Measurements from ENCODE around the gene RAB11FIP3. TPM values are rescaled to one million over a fixed set of nuclear protein-coding genes. Genes with fewer than 3 reads are reported as not detected.

The RAB11FIP3 gene
- polyA plus RNA-seq, 2 of the 4 experiments (the other 2 are of a cell fraction), result 6.7 to 18.0 TPM

GRCh38 chr16:460787-461186 lies 35.3 kb downstream of the RAB11FIP3 start:
- POLR2A ChIA-PET, result no interaction called here
- H3K4me3 ChIP-seq, result no peak overlapping the region
- H3K4me1 ChIP-seq, result peaks cover 23% of the 10 kb centered on the region
- no peak for DNase-seq (ENCODE audit: low read depth in 1 of 2, low spot score in 1 of 2)
- H3K4me2 ChIP-seq, result no peak overlapping the region
- no peak overlapping the region for H3K27ac ChIP-seq
- no peak for TF ChIP-seq TP53 (CRISPR knock-in tag; IDR thresholded peaks at IDR 0.05)
- TF ChIP-seq TFCP2L1 (CRISPR knock-in tag; IDR thresholded peaks at IDR 0.05), result no peak
- no peak for TF ChIP-seq EHMT2 (IDR thresholded peaks at IDR 0.05; ENCODE audit: low read depth)
- no peak for TF ChIP-seq BCL3 (IDR thresholded peaks at IDR 0.05)
- TF ChIP-seq POLR2AphosphoS2 (conservative IDR thresholded peaks at IDR 0.05; ENCODE audit: low read length), result no peak
- no peak for TF ChIP-seq EP300 (IDR thresholded peaks at IDR 0.05)
- no peak for TF ChIP-seq ESRRA (IDR thresholded peaks at IDR 0.05; ENCODE audit: borderline replicate concordance, low read length)
- TF ChIP-seq JUN (IDR thresholded peaks at IDR 0.05), result no peak
- no peak for TF ChIP-seq ATOH8 (CRISPR knock-in tag; IDR thresholded peaks at IDR 0.05; ENCODE audit: low read depth)
- no peak for TF ChIP-seq HMGXB4 (CRISPR knock-in tag; IDR thresholded peaks at IDR 0.05; ENCODE audit: borderline replicate concordance)
- no peak for TF ChIP-seq CEBPB (IDR thresholded peaks at IDR 0.05)
- TF ChIP-seq PHF8 (IDR thresholded peaks at IDR 0.05; ENCODE audit: borderline replicate concordance, low read depth), result no peak
- TF ChIP-seq MAX (IDR thresholded peaks at IDR 0.05), result no peak
- TF ChIP-seq, protein P1, sequence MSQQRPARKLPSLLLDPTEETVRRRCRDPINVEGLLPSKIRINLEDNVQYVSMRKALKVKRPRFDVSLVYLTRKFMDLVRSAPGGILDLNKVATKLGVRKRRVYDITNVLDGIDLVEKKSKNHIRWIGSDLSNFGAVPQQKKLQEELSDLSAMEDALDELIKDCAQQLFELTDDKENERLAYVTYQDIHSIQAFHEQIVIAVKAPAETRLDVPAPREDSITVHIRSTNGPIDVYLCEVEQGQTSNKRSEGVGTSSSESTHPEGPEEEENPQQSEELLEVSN (IDR thresholded peaks at IDR 0.05; ENCODE audit: borderline replicate concordance, low read depth), result no peak
- TF ChIP-seq BHLHE40 (IDR thresholded peaks at IDR 0.05; ENCODE audit: low read depth, low read length), result no peak
- no peak for TF ChIP-seq RCOR1 (IDR thresholded peaks at IDR 0.05; ENCODE audit: low read depth, low read length)
- no peak for FAIRE-seq
- no peaks in the 10 kb centered on the region for H3K9me3 ChIP-seq
- no peak for ATAC-seq
- WGBS (ENCODE audit: missing lambda C conversion rate), result 94% methylated on average over 19 of the region's 20 CpGs
- CTCF ChIA-PET, result interaction anchor here (0.6 kb wide), 1 partner anchor 14 kb away, joined by 5 read pairs; no protein-coding TSS in a partner anchor

- ChIA-PET POLR2A (no interaction called here), CTCF (interaction anchor here (0.6 kb wide), 1 partner anchor 201 kb away, joined by 3 read pairs; no protein-coding TSS in a partner anchor)
- no peak overlapping the region for H3K27ac ChIP-seq
- TF ChIP-seq HOXB5 (CRISPR knock-in tag; IDR thresholded peaks at IDR 0.05) (no peak), GATA3 (IDR thresholded peaks at IDR 0.05; ENCODE audit: borderline replicate concordance) (no peak), SREBF2 (IDR thresholded peaks at IDR 0.05) (no peak), EHMT2 (IDR thresholded peaks at IDR 0.05; ENCODE audit: low read depth) (no peak), CBX2 (IDR thresholded peaks at IDR 0.05; ENCODE audit: borderline replicate concordance, low read depth) (no peak), FOXS1 (CRISPR knock-in tag; IDR thresholded peaks at IDR 0.05) (no peak), EHF (CRISPR knock-in tag; IDR thresholded peaks at IDR 0.05) (no peak), JUN (IDR thresholded peaks at IDR 0.05) (no peak), PBX3 (IDR thresholded peaks at IDR 0.05) (no peak), JUNB (IDR thresholded peaks at IDR 0.05) (no peak), MAFK (IDR thresholded peaks at IDR 0.05; ENCODE audit: partially characterized antibody) (no peak), POLR2AphosphoS2 (conservative IDR thresholded peaks at IDR 0.05; ENCODE audit: low read length) (no peak), MAZ (IDR thresholded peaks at IDR 0.05; ENCODE audit: borderline replicate concordance, low read depth, low read length) (no peak), HDAC2 (IDR thresholded peaks at IDR 0.05) (no peak), NPAS2 (CRISPR knock-in tag; IDR thresholded peaks at IDR 0.05; ENCODE audit: borderline replicate concordance) (no peak), FOSL2 (IDR thresholded peaks at IDR 0.05) (no peak), FOSL2 (CRISPR knock-in tag; IDR thresholded peaks at IDR 0.05) (no peak)
- TF ChIP-seq, protein P2, sequence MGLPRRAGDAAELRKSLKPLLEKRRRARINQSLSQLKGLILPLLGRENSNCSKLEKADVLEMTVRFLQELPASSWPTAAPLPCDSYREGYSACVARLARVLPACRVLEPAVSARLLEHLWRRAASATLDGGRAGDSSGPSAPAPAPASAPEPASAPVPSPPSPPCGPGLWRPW (IDR thresholded peaks at IDR 0.05), result no peak
- no peak overlapping the region for H3K4me3 ChIP-seq
- ATAC-seq (no peak), DNase-seq (ENCODE audit: low read depth in 1 of 2, low spot score in 1 of 2) (no peak), FAIRE-seq (no peak)
- WGBS (ENCODE audit: missing lambda C conversion rate), result 92% methylated on average over 11 of the region's 11 CpGs
- peaks cover 7% of the 10 kb centered on the region for H3K4me1 ChIP-seq
- H3K4me2 ChIP-seq, result no peak overlapping the region
- no peaks in the 10 kb centered on the region for H3K9me3 ChIP-seq
Observed at GRCh38 chr16:463071-463470, 37.6 kb downstream of the RAB11FIP3 start.

All from A549 (cell line).